AG04450 (cell line): ENCODE results near the gene PDPN. TPM values are rescaled to one million over a fixed set of nuclear protein-coding genes. Genes with fewer than 3 reads are reported as not detected.

Experiments
- CTCF ChIA-PET: fragments of 300-600, 350-600 bp; formaldehyde crosslinking; extraction: SDS; loops from one replicate; lab custom pipeline; 2022; ENCODE audit warnings: antibody characterized with exemption, inconsistent platforms; lab: Charles Lee
- POLR2A ChIA-PET: fragments of 350-600 bp; formaldehyde crosslinking; extraction: SDS; loops from one replicate; lab custom pipeline; 2021; ENCODE audit warnings: antibody characterized with exemption, inconsistent platforms; lab: Yijun Ruan, JAX
- DNase-seq: peaks from one replicate; pipeline ENCODE4 v3.0.0-alpha.2; 2011; ENCODE audit warnings: low read depth, low spot score
- H3K27ac ChIP-seq: one replicate; pipeline ENCODE4 v1.5.1; 2012; ENCODE audit warnings: low read depth, low read length, control low read depth
- H3K27me3 ChIP-seq: one replicate; pipeline ENCODE4 v1.6.0; 2012; ENCODE audit warnings: low read length; ENCODE audit not compliant: control insufficient read depth, insufficient read depth
- H3K4me3 ChIP-seq: 2 replicates; pipeline ENCODE4 v1.5.1; 2011; ENCODE audit warnings: mild to moderate bottlenecking, low read depth, low read length, control low read depth
- H3K9me3 ChIP-seq: 2 replicates; pipeline ENCODE4 v1.5.1; 2012; ENCODE audit warnings: low read length; ENCODE audit not compliant: control insufficient read depth, insufficient read depth
- polyA plus RNA-seq: library from polyadenylated mRNA; depleted of rRNA; stranded (reverse); fragments of >200 nt; gene quantifications from 2 replicates; pipeline ENCODE4 v1.2.3, GENCODE V29; 2011
- TF ChIP-seq, protein P1 (sequence below): IDR thresholded peaks from 2 replicates; pipeline ENCODE4 v1.5.1; 2011; ENCODE audit warnings: low read depth, low read length, control low read depth, inconsistent platforms

The PDPN gene
- polyA plus RNA-seq, 1 experiment: 0.55 TPM

DNA sequence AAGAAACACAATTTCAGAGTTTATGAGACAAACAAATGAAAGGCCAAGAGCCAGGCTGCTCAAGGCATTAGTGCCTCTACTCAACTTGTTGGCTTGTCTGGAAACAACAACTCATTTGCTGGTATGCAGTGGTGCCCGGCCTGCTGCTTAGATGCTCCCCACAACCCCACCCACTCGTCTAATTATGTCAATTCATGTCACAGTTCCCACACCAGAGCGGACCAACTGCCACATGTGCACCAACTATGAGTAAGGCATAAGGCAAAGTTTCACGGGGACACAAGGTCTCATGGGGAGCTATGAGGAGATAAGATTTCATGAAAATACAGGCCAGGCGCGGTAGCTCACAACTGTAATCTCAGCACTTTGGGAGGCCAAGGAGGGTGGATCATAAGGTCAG, 35.4 kb upstream of the PDPN start:
- CTCF ChIA-PET: no interaction called here
- Histone ChIP-seq H3K4me3 (no peak overlapping the region), H3K27me3 (no peaks in the 10 kb centered on the region), H3K9me3 (peaks cover 52% of the 10 kb centered on the region), H3K27ac (no peak overlapping the region)
- DNase-seq: no peak
- TF ChIP-seq, protein P1, sequence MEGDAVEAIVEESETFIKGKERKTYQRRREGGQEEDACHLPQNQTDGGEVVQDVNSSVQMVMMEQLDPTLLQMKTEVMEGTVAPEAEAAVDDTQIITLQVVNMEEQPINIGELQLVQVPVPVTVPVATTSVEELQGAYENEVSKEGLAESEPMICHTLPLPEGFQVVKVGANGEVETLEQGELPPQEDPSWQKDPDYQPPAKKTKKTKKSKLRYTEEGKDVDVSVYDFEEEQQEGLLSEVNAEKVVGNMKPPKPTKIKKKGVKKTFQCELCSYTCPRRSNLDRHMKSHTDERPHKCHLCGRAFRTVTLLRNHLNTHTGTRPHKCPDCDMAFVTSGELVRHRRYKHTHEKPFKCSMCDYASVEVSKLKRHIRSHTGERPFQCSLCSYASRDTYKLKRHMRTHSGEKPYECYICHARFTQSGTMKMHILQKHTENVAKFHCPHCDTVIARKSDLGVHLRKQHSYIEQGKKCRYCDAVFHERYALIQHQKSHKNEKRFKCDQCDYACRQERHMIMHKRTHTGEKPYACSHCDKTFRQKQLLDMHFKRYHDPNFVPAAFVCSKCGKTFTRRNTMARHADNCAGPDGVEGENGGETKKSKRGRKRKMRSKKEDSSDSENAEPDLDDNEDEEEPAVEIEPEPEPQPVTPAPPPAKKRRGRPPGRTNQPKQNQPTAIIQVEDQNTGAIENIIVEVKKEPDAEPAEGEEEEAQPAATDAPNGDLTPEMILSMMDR: no peak
- POLR2A ChIA-PET: no interaction called here

DNA sequence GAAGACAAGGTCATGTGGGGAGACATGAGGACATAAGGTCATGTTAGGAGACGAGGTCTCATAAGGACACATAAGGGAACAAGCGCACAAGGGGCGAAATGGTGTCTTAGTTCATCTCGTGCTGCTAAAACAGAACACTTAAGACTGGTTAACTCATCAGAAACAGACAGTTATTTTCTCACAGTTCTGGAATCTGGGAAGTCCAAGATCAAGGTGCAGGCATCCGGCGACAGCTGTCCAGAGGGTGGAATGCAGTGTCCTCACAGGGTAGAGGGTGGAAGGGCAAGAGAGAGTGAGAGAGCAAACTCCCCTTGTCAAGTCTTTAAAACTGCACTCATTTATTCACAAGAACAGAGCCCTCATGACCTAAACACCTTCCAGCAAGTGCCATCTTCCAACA, 34.6 kb upstream of the PDPN start:
- Histone ChIP-seq H3K9me3 (peaks cover 45% of the 10 kb centered on the region), H3K27me3 (no peaks in the 10 kb centered on the region), H3K4me3 (no peak overlapping the region), H3K27ac (no peak overlapping the region)
- no peak for DNase-seq
- ChIA-PET CTCF (no interaction called here), POLR2A (no interaction called here)
- TF ChIP-seq, protein P1: no peak

DNA sequence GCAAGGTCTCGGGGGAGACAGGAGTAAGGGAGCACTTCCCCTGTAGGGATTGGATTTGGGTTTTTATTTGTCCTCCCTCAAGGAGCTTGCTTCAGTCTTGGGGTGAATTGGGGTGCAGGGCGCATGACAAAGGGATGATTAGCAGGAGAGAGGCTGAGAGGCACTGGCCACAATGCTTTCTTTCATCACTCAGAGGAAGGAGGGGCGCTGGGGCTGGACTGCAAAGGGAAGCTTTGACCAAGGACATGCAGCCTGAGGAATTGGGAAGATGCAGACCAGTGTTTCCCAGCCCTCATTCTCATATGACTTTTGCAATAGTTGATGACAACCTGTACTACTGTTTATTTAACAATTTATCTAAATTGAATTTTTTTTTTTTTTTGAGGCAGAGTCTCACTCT, 34.1 kb upstream of the PDPN start:
- CTCF ChIA-PET: no interaction called here

DNA sequence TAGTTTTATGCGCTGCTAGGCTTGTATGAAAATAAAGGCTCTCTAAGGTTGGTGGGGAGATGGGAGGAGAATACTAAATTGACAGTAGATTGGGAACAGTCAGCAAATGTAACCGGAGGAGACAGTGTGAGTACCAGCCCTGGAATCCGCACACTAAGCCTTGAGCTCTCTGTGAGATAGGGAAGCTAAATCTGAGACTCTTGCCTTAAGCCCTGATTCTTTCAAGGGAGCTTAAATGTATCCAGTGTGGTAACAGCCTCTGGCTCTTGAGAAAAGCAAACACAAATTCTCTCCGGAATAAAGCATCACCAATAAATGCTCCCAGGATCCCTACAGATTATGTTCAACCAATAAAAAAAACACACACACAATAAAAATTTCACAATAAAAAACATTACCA, 33.0 kb upstream of the PDPN start:
- ChIA-PET POLR2A (no interaction called here), CTCF (no interaction called here)
- no peak for DNase-seq
- Histone ChIP-seq H3K27ac (no peak overlapping the region), H3K27me3 (no peaks in the 10 kb centered on the region), H3K9me3 (peaks cover 48% of the 10 kb centered on the region), H3K4me3 (no peak overlapping the region)
- TF ChIP-seq, protein P1: no peak

More for the DNA sequence above, 34.1 kb upstream of the PDPN start:
- TF ChIP-seq, protein P1: no peak
- POLR2A ChIA-PET: no interaction called here
- Histone ChIP-seq H3K27ac (no peak overlapping the region), H3K27me3 (no peaks in the 10 kb centered on the region), H3K4me3 (no peak overlapping the region), H3K9me3 (peaks cover 45% of the 10 kb centered on the region)
- DNase-seq: no peak

DNA sequence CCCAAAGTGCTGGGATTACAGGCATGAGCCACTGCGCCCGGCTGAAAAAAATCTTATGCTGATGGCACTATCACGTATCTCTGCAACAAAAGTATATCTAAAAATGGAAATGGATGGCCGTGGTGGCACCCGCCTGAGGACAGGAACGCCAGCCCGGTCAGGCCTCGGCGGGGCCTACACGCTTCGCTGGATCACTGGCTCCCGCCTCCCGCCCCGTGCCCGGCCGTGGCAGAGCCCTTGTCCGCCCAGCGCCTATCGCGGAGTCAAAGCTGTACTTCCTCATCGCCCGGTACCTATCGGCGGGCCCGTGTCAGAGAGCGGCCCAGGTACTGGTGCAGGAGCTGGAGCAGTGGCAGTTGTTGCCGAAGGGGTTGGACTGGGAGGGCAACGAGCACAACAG, 28.8 kb upstream of the PDPN start:
- no peak for DNase-seq
- TF ChIP-seq, protein P1: no peak
- Histone ChIP-seq H3K9me3 (peaks cover 24% of the 10 kb centered on the region), H3K27me3 (no peaks in the 10 kb centered on the region), H3K4me3 (no peak overlapping the region), H3K27ac (no peak overlapping the region)
- ChIA-PET CTCF (no interaction called here), POLR2A (no interaction called here)
